Bone marrow (tissue), 2 donors: ENCODE results near the gene CACNB4.

ENCODE experiments used
- DNase-seq, 2 donors: peaks; one replicate each; lab custom pipeline; 2025; lab: John Stamatoyannopoulos, UW

CACNB4 gene

GRCh38 chr2:151783133-151783520 is 315.7 kb downstream of the CACNB4 start:
- DNase-seq: no peak
